ENCODE measurements around the gene ELMOD3. TPM values are rescaled to one million over a fixed set of nuclear protein-coding genes. Genes with fewer than 3 reads are reported as not detected.

ELMOD3 gene
- polyA plus RNA-seq, 1 of the 3 experiments (the other 2 are of a cell fraction), result 15.4 TPM

- no peak for TF ChIP-seq FOSL2 (IDR thresholded peaks at IDR 0.05; ENCODE audit: borderline replicate concordance, low read depth)
- TF ChIP-seq MAX (IDR thresholded peaks at IDR 0.05; ENCODE audit: low read depth), result no peak
Observed at GRCh38 chr2:85400541-85401463, 46.2 kb downstream of the ELMOD3 start (continued).

- DNase-seq, result no peak
- 75% methylated on average over 7 of the region's 7 CpGs for WGBS (ENCODE audit: low lambda C conversion rate)
- TF ChIP-seq CHD2 (IDR thresholded peaks at IDR 0.05; ENCODE audit: low read length, partially characterized antibody), result no peak
- no peak for TF ChIP-seq RCOR1 (IDR thresholded peaks at IDR 0.05; ENCODE audit: low read length)
- TF ChIP-seq TAF1 (IDR thresholded peaks at IDR 0.05; ENCODE audit: borderline replicate concordance, low read depth, low read length), result no peak
- TF ChIP-seq SIN3A (IDR thresholded peaks at IDR 0.05; ENCODE audit: borderline replicate concordance, low read depth, low read length), result no peak
- no peak for TF ChIP-seq GABPA (IDR thresholded peaks at IDR 0.05; ENCODE audit: low read depth)
- TF ChIP-seq USF1 (IDR thresholded peaks at IDR 0.05; ENCODE audit: borderline replicate concordance, low read depth), result no peak
- TF ChIP-seq MEF2A (IDR thresholded peaks at IDR 0.05; ENCODE audit: borderline replicate concordance, low read depth), result no peak
- TF ChIP-seq ZBTB33 (IDR thresholded peaks at IDR 0.05; ENCODE audit: borderline replicate concordance, low read depth), result no peak
- no peak for TF ChIP-seq RAD21 (IDR thresholded peaks at IDR 0.05; ENCODE audit: low read length)
- no peak for TF ChIP-seq REST (IDR thresholded peaks at IDR 0.05; ENCODE audit: low read depth, low read length)
- TF ChIP-seq FOXJ3 (CRISPR knock-in tag; IDR thresholded peaks at IDR 0.05), result no peak
- no peak for TF ChIP-seq JUND (IDR thresholded peaks at IDR 0.05)
- no peak for TF ChIP-seq EP300 (IDR thresholded peaks at IDR 0.05; ENCODE audit: borderline replicate concordance in 1 of 2, low read depth in 1 of 2, low read length in 1 of 2)
- TF ChIP-seq CTCF (IDR thresholded peaks at IDR 0.05), result no peak
- TF ChIP-seq FOXM1 (IDR thresholded peaks at IDR 0.05; ENCODE audit: low read depth), result no peak
- TF ChIP-seq NFIC (IDR thresholded peaks at IDR 0.05; ENCODE audit: borderline replicate concordance), result no peak
- no peak for TF ChIP-seq USF2 (IDR thresholded peaks at IDR 0.05; ENCODE audit: borderline replicate concordance, low read depth, low read length)
- TF ChIP-seq NRF1 (IDR thresholded peaks at IDR 0.05; ENCODE audit: low read depth, low read length), result no peak
- no peak for TF ChIP-seq FOSL2 (IDR thresholded peaks at IDR 0.05; ENCODE audit: borderline replicate concordance, low read depth)
- H3K36me3 ChIP-seq (replicated peaks in 1 of 2; ENCODE audit: control insufficient read depth in 1 of 2, insufficient read depth in 2 of 2, low read length in 1 of 2), result no peaks in the 10 kb centered on the region
- H3K27ac ChIP-seq (ENCODE audit: low read depth in 2 of 2, low read length in 1 of 2), result no peak overlapping the region
- H3K9me2 ChIP-seq, result no peaks in the 10 kb centered on the region
- H2AFZ ChIP-seq (ENCODE audit: low read depth), result no peak overlapping the region
- no peak overlapping the region for H3K4me2 ChIP-seq
- 0 out of 2 replicates have a peak, but pooled peaks cover 4% of the 10 kb centered on the region for H3K9me3 ChIP-seq
- H3F3A ChIP-seq (replicated peaks; ENCODE audit: insufficient read depth), result peaks cover 14% of the 10 kb centered on the region
- no peaks in the 10 kb centered on the region for H4K20me1 ChIP-seq (ENCODE audit: insufficient read depth)
- POLR2A ChIA-PET, result no interaction called here
- no peaks in the 10 kb centered on the region for H3K27me3 ChIP-seq (ENCODE audit: insufficient read depth)
- CTCF ChIA-PET, result interaction anchor here (2.0 kb wide), 1 partner anchor 11 kb away, joined by 5 read pairs; no protein-coding TSS in a partner anchor
- no peak overlapping the region for H3K4me3 ChIP-seq (ENCODE audit: low read depth in 2 of 2, low read length in 1 of 2)
- no peak overlapping the region for H3K9ac ChIP-seq
- H3K4me1 ChIP-seq (ENCODE audit: control insufficient read depth in 1 of 2, insufficient read depth in 2 of 2, low read depth in 1 of 2, low read length in 1 of 2), result peaks cover 9% of the 10 kb centered on the region in 2 experiments; a peak in 2 of 4 replicates
- no peaks in the 10 kb centered on the region for H3K79me2 ChIP-seq (ENCODE audit: insufficient read depth)
Observed at GRCh38 chr2:85401464-85401805, 46.9 kb downstream of the ELMOD3 start.
